Psoas muscle (tissue), 8 donors: ENCODE measurements around the gene CCDC43. TPM values are rescaled to one million over a fixed set of nuclear protein-coding genes. Genes with fewer than 3 reads are reported as not detected.

Experiments used
- ATAC-seq, 4 donors: fragments of 200-7000 bp; cut with Tn5 transposase; one replicate each; pipeline ENCODE4 v1.9.1; 2020; ENCODE audit warnings: moderate library complexity in 3 of 4, mild to moderate bottlenecking in 2 of 4
- DNase-seq, 2 donors: peaks; one replicate each; pipeline ENCODE4 v3.0.0-alpha.2; 2020
- H3K27ac ChIP-seq: fragments of 200-600 bp; one replicate; pipeline ENCODE4 v1.8.0; 2022
- H3K27me3 ChIP-seq, 3 donors: fragments of 200-600 bp in 1 of 3; one replicate each; pipeline versions ENCODE4 v1.6.1 to v1.8.0; 2013 to 2022; ENCODE audit warnings: low read length in 2 of 3, mild to moderate bottlenecking in 2 of 3, moderate library complexity in 1 of 3; ENCODE audit not compliant: insufficient read depth in 3 of 3
- H3K36me3 ChIP-seq, 2 donors: fragments of 200-600 bp in 1 of 2; one replicate each; pipeline versions ENCODE4 v1.6.1 to v1.8.0; 2013 to 2022; ENCODE audit warnings: low read depth in 1 of 2, mild to moderate bottlenecking in 1 of 2, moderate library complexity in 1 of 2; ENCODE audit not compliant: insufficient read depth in 1 of 2
- H3K4me1 ChIP-seq: fragments of 200-600 bp; one replicate; pipeline ENCODE4 v1.8.0; 2022
- H3K4me3 ChIP-seq: fragments of 200-600 bp; one replicate; pipeline ENCODE4 v1.8.0; 2022; ENCODE audit warnings: mild to moderate bottlenecking
- H3K9me3 ChIP-seq: fragments of 200-600 bp; one replicate; pipeline ENCODE4 v1.8.0; 2022
- WGBS, 3 donors: extraction: QIAGEN DNeasy Blood & Tissue Kit; methylation state at CpG; one replicate each; pipeline versions ENCODE4 v1.1.6 to v1.1.7; 2013; 5-methylcytosine and 5-hydroxymethylcytosine counted together
- intact Hi-C, 2 donors: fragments of 100-400 bp; cut with DNase I; formaldehyde crosslinking; loops; one replicate each; pipeline versions ENCODE4 v1.11.0 to v1.14.2; 2022
- polyA plus RNA-seq, 3 donors: library from polyadenylated mRNA; stranded (reverse); fragments of 200-250 nt; gene quantifications; one replicate each; pipeline ENCODE4 v1.2.3, GENCODE V29; 2013
- total RNA-seq, 4 donors: library from RNA; stranded (reverse); fragmentation: NEBNext Ultra II Directional in 2 of 4; extraction: Animal tissue kit (Norgen Biotek cat#: 25700) in 2 of 4; gene quantifications; one replicate each; pipeline versions ENCODE4 v1.2.1 to v1.2.4, GENCODE V29; 2021 to 2023
- TF ChIP-seq, protein P1 (sequence below): fragments of 200-600 bp; IDR thresholded peaks from one replicate; pipeline ENCODE4 v1.8.0; 2022; ENCODE audit warnings: antibody characterized with exemption
- donor health status: healthy with polysubstance abuse.
- donor health status: DM: no; HTN: no; CAD: no; lungs with moderate emphysema.
- donor health status: Bipolar disorder and iron deficiency.
- donor health status: healthy.
- donor health status: DM: yes; HTN: yes; CAD: no.
- donor health status: DM: no; HTN: no; CAD: no.
- donor health status: DM: no; HTN: no; CAD: no.
- donor health status: DM: yes; HTN: yes; CAD: no.

The CCDC43 gene
- total and polyA plus RNA-seq, 7 donors: 32.6 to 59.6 (median 42.5) TPM

DNA sequence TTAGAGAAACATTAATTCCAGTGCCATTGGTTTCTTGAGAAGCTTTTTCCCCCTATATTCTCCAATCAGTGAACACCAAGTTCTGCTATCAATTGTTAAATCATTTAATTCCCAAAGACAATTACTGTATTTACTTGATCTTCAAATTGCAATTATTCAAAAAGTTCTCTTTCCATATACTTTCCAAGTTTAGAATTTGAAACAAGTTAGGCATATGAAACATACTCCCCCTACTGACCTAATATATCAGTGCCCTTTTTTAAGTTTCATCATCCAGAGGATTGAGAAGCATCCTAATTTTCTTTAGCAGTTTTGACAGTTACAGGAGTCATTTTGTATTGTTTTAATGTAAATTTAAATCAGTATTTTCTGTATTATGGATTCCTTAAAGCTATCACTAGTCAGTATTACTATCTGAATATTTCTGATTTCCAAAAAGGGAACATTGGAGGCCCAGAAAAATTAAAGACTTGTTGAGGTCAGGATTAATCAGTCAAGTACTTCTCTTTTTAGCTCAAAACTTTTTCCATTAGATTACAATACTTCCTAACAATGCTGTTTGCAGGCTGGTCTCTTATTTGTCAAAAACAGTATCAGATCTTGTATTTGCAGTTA is 17.0 kb downstream of the CCDC43 start:
- no peaks in the 10 kb centered on the region for H3K4me1 ChIP-seq
- TF ChIP-seq, protein P1, sequence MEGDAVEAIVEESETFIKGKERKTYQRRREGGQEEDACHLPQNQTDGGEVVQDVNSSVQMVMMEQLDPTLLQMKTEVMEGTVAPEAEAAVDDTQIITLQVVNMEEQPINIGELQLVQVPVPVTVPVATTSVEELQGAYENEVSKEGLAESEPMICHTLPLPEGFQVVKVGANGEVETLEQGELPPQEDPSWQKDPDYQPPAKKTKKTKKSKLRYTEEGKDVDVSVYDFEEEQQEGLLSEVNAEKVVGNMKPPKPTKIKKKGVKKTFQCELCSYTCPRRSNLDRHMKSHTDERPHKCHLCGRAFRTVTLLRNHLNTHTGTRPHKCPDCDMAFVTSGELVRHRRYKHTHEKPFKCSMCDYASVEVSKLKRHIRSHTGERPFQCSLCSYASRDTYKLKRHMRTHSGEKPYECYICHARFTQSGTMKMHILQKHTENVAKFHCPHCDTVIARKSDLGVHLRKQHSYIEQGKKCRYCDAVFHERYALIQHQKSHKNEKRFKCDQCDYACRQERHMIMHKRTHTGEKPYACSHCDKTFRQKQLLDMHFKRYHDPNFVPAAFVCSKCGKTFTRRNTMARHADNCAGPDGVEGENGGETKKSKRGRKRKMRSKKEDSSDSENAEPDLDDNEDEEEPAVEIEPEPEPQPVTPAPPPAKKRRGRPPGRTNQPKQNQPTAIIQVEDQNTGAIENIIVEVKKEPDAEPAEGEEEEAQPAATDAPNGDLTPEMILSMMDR: peak; percentile 40
- intact Hi-C loops: no loop called here

DNA sequence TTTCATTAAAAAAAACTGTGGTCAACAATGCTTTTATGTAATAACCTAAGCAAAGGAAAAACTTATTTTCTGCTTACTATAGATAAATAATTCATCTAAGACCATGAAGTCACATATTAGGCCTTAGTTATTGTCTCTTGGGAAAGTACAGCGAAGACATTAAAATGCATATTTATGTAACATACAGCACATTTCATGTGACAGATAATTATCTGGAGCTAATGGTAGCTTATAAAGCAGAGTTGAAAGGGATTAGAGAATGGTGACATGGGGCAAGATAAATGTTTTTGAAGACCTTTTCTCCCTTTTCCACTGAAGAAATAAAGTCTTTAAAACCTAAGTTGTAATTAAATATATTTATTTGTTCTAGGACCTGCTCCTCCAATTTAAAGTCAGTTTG is 23.6 kb downstream of the CCDC43 start:
- TF ChIP-seq, protein P1: no peak
- no peak overlapping the region for H3K4me3 ChIP-seq
- H3K27me3 ChIP-seq: no peaks in the 10 kb centered on the region
- H3K9me3 ChIP-seq: no peaks in the 10 kb centered on the region
- H3K36me3 ChIP-seq: no peaks in the 10 kb centered on the region
- intact Hi-C loops: no loop called here
- DNase-seq (no peak), ATAC-seq (no peak)
- H3K4me1 ChIP-seq: no peaks in the 10 kb centered on the region
- WGBS, 3 donors: 89 to 94% (median 89%) methylated on average over 1 of the region's 1 CpG
- no peak overlapping the region for H3K27ac ChIP-seq

More for the DNA sequence above, 17.0 kb downstream of the CCDC43 start:
- no peaks in the 10 kb centered on the region for H3K27me3 ChIP-seq
- H3K27ac ChIP-seq: no peak overlapping the region
- no peak overlapping the region for H3K4me3 ChIP-seq
- H3K36me3 ChIP-seq: peaks cover under 1 to 14% of the 10 kb centered on the region in 2 donors
- H3K9me3 ChIP-seq: no peaks in the 10 kb centered on the region
- DNase-seq: no peak
- ATAC-seq: no peak

DNA sequence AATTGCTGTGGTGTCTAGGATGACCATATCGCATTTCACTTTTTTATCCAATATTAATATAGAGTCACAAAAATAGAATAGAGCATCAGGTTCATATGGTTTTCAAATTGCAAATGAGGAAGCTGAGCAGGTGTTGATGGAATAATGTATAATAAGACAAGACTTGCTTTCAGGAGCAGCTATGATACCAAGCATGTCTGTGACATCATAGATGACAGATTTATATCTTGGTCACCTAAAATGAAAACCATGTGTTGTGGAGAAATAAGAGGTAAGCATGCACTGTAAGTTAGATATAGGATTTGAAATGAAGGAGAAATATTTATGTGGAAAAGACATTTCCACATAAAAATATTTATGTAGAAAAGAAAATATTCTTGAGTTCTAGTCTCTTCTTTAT is 24.7 kb downstream of the CCDC43 start:
- WGBS, 3 donors: 75 to 87% (median 83%) methylated on average over 1 of the region's 1 CpG
- intact Hi-C loops: no loop called here
- TF ChIP-seq, protein P1: no peak

DNA sequence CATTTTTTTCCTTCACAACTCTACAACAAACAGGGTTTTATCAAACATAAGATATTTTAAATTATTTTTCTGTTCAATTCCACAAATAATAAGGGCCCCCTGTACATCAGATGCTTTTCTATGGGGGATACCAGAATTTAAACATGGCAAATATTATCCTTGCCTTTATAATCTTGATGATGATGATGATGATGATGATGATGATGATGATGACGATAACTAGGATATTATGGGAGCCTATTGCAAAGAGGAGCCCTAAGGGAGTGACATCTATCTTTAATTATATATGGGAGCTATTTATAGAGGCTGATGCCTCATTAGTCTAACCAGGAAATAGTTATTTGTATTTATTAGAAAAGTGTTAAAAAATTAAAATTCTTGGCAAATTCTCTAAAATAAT is 26.5 kb downstream of the CCDC43 start:
- Histone ChIP-seq H3K27ac (no peak overlapping the region), H3K4me3 (no peak overlapping the region), H3K27me3 (no peaks in the 10 kb centered on the region), H3K36me3 (no peaks in the 10 kb centered on the region), H3K4me1 (no peaks in the 10 kb centered on the region), H3K9me3 (no peaks in the 10 kb centered on the region)
- TF ChIP-seq, protein P1: no peak
- intact Hi-C loops: no loop called here
- DNase-seq (no peak), ATAC-seq (no peak)
- WGBS, 3 donors: 76 to 80% (median 78%) methylated on average over 1 of the region's 1 CpG

More for the DNA sequence above, 24.7 kb downstream of the CCDC43 start:
- Histone ChIP-seq H3K27ac (no peak overlapping the region), H3K27me3 (no peaks in the 10 kb centered on the region), H3K36me3 (no peaks in the 10 kb centered on the region), H3K4me3 (no peak overlapping the region), H3K9me3 (no peaks in the 10 kb centered on the region), H3K4me1 (no peaks in the 10 kb centered on the region)
- no peak for DNase-seq
- ATAC-seq: no peak

DNA sequence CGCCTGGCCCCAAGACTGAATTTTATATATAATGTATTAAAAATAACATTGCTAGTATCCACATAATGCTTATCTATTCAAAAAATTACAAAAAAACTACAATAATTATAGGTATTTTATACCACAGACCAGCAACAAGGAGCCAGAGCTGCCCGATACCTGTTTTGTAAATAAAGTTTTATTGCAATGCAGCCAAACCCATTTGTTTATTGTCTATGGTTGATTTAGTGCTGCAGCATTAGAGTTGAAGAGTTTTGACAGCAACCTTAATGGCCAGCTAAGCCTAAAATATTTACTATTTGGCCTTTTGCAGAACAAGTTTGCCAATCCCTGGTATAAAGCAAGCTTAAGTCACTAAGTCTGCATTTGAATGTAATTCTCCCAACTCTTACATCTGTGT is 27.7 kb downstream of the CCDC43 start:
- Histone ChIP-seq H3K27me3 (peaks cover 0 to 9% (median 6%) of the 10 kb centered on the region in 3 donors), H3K36me3 (no peaks in the 10 kb centered on the region), H3K27ac (no peak overlapping the region), H3K9me3 (no peaks in the 10 kb centered on the region), H3K4me1 (no peaks in the 10 kb centered on the region), H3K4me3 (no peak overlapping the region)
- TF ChIP-seq, protein P1: no peak
- DNase-seq: no peak
- ATAC-seq: no peak
- 94 to 98% (median 95%) methylated on average over 2 of the region's 2 CpGs for WGBS, 3 donors
- intact Hi-C loops: no loop called here
